HG03064 (cell line): ENCODE data around the gene LIPH.
"Not testable (repeated sequence)": the region's sequence is repeated elsewhere in the genome, so short reads cannot be mapped to it uniquely, and the experiment has no call there.

Source experiments
- ATAC-seq: cut with Tn5 transposase; IDR thresholded peaks from one replicate; pipeline ENCODE4 v1.9.1; 2021; ENCODE audit warnings: low read depth; ENCODE audit not compliant: unreplicated experiment

LIPH gene

DNA sequence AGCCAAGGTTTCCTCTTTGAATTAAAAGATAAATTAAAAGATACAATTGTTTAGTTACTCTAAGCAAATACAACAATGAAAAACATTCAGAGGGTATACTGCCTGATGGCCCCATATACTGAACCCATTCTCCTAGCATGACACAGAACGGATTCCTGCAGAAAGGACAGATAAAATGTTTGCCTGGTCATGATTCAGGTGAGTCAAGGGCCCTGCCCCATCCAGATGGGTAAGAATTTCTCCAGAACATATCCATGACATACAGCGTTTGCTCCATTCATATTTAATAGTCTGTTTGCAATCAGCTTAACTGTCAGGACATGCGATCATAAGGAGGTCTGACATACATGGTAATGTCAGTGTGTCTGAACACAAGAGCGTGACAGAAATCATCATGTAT is 62.1 kb downstream of the LIPH start:
- ATAC-seq = no peak

DNA sequence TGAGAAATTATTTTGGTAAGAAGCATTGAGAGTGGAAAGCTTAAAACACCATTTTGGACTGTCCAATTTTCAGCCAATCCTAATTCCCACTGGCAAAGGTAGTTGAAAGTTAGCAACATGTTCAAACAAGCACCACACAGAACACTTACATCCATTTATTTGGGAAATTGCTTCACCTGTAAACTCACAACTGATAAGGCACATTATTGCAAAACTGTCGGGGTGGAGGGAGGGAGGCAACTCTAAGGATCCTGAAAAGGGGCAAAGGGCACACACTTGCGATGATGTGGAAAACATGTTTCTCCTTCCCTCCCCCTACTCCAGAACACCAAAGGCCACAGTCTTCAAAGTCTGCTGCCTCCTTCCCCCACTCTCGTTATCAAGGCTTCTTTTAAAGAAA is 62.9 kb downstream of the LIPH start:
- ATAC-seq = no peak

- no peak for ATAC-seq
Observed at GRCh38 chr3:185488465-185488864, 63.9 kb downstream of the LIPH start.

DNA sequence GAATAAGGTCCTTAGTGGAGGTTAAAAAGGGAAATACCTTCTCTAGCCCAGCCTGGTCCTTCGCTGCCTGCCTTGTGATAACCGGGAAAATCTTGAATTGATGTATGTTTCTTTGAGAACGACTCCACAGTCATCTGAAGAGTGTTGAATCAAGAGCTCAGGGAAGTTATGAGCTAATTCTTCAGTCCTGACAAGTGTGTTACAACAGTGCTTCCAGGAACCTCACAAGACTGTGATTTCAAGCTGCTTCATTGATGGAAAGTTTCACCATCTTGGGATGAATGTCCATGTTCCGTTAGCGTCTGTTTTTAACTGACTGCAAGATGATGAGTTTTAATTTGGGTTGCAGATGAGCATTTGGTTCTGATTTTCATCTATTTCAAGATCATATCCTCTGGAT is 66.0 kb downstream of the LIPH start:
- ATAC-seq = no peak

DNA sequence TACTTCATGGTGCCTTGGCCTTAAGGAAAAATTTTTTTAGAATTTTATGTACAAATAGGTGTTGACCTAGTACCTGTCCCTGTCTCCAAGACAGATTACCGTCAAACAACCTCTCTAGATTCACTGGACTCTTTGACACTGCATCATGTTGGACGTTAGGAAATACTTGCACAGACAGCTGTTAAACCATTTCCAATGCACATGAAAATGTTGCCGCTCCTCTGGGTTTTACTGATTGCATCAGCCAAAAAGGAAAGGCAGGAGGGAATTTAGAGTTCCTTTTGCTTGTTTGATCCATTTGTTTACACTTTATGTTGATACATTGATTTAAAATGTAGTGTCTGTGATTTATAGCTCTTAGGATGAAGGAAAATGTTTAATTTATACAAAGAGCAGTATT is 68.1 kb downstream of the LIPH start:
- no peak for ATAC-seq

DNA sequence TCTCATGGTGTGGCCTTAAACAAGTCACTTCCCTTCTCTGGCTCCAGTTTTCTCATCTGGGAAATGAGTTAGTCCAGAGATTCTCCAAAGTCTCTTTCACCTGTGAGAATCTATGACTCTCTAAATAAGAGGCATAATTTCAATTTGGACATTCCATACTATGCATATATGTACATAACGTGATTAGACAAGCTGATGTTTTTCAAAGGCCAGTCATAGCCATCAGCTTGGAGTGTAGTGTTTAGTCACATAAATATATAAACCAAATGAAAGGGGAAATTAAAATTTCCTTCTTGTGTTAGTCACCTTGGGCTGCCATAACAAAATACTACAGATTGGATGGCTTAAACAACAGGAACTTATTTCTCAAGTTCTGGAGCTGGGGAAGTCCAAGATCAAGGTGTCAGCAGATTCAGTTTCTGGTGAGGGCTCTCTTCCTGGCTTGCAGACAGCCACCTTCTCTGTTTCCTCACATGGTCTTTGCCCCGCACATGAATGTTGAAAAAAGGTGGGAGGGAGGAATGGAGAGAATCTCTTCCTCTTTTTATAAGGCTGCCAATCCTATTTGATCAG is 72.9 kb downstream of the LIPH start:
- no peak for ATAC-seq

GRCh38 chr3:185477316-185477715 is 75.1 kb downstream of the LIPH start:
- no peak for ATAC-seq

DNA sequence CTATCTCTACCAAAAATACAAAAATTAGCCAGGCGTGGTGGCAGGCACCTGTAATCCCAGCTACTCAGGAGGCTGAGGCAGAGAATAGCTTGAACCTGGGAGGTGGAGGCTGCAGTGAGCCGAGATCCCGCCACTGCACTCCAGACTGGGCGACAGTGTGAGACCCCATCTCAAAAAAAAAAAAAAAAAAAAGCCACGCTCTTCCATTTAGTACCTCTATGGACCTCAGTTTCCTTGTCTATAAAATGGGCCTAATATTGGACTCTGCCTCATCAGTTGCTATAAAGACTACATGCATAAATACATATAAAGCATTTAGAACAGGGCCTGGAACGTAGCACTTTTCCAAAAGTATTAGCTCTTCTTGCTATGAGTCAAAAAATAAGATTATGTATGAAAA is 77.5 kb downstream of the LIPH start:
- ATAC-seq = not testable (repeated sequence)

DNA sequence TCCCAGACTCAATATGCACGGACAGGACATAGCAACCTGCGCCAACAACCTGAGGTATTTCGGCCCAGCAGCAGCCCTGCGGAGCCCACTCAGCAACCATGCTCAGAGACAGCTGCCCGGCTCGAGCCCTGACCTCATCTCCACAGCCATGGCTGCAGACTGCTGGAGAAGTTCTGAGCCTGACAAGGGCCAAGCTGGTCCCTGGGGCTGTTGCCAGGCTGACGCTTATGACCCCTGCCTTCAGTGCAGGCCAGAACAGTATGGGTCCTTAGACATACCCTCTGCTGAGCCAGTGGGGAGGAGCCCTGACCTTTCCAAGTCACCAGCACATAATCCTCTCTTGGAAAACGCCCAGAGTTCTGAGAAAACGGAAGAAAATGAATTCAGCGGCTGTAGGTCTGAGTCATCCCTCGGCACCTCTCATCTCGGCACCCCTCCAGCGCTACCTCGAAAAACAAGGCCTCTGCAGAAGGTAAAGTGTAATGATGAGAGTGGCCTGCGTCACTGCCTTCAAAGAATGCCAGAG is 79.0 kb downstream of the LIPH start:
- ATAC-seq = no peak

- ATAC-seq = no peak
Observed at GRCh38 chr3:185470323-185470722, 82.1 kb downstream of the LIPH start.

- ATAC-seq = no peak
Observed at GRCh38 chr3:185469542-185469941, 82.8 kb downstream of the LIPH start.

DNA sequence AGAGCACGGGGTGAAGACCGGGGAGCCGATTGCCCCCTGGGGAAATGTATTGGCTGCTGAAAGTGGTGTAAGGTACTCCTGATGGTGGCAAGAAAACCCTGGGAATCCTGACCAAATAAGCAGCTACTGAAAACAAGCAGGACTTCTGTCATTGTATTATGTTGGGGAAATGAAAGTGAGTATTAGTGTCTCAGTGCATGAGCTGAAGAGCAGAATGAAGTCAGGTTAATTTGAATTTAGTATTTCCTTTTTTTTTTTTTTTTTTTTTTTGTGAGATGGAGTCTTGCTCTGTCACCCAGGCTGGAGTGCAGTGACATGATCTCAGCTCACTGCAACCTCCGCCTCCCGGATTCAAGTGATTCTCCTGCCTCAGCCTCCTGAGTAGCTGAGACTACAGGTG is 86.3 kb downstream of the LIPH start:
- ATAC-seq = not testable (repeated sequence)

- ATAC-seq = no peak
Observed at GRCh38 chr3:185465471-185465870, 86.9 kb downstream of the LIPH start.

DNA sequence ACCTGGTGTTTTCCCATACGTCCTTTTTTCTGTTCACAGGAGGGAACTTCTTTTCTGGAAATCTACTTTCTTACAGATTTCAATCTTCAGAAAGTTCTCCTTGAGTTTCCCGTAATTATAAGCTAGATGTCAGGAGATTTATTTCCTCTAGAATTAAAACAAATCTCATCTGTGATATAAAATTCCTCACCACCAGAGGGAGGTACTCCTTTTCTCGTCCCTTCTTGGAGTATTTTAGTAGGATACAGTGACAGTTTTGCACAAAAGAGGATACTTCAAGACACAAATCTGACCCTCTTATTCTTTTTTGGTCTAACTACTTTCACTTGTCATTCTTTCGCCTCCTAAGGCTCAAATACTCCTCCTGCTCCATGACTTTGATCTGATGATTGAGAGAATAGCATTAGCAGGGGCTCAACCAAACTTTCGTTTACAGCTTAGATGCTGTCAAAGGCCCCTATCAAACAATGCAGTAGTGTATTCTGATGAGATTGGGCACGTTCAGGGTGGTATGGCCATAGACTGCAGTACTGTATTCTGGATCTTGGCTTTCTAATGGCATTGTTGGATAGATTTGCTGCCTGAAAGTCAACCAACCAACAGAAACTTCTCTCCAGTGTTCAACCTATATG is 91.6 kb downstream of the LIPH start:
- no peak for ATAC-seq

- ATAC-seq = no peak
Observed at GRCh38 chr3:185460309-185460708, 92.1 kb downstream of the LIPH start.

GRCh38 chr3:185457376-185457775 is 95.0 kb downstream of the LIPH start:
- ATAC-seq = no peak
